Retinal pigment epithelial cell (primary cell): ENCODE measurements around the gene EXOC6.

Source experiments
- DNase-seq: peaks from one replicate; pipeline ENCODE4 v3.0.0-alpha.2; 2010; ENCODE audit warnings: low read depth
- H3K4me3 ChIP-seq: 2 replicates; pipeline ENCODE4 v1.5.1; 2011; ENCODE audit warnings: mild to moderate bottlenecking, low read length, control low read depth, moderate library complexity
- TF ChIP-seq, protein P1 (sequence below): conservative IDR thresholded peaks from 2 replicates; pipeline ENCODE4 v1.5.1; 2011; ENCODE audit warnings: low read depth, low read length, control low read depth, inconsistent platforms

The EXOC6 gene

DNA sequence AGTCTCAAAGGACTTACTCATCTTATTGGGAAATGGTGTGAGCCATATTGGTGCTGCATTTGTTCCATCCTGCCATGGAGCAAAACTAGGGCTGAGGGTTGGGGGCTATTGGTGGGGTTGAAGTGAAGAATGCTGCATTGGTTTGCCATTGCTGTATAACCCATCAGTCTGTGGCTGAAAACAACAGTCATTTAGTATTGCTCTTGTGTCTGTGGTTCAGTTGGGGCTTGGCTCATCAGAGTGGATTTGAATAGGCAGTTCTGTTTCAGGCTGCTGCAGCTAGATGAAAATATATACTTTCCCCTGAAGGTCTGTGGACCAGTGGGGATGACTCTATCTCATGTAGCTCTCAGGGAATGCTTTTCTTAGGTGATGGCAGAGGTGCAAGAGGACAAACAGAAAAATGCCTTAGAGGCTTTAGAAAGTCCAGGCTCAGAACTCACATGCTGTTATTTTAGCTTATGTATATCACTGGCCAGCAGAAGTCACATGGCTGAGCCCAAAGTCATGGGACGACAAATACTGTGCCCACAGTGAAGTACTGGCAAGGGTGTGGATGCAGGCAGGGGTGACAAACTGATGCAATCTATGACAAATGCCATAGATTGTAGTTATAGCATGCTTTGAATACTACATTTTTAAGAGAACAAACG is 15.2 kb upstream of the EXOC6 start:
- H3K4me3 ChIP-seq, result no peak overlapping the region
- TF ChIP-seq, protein P1, sequence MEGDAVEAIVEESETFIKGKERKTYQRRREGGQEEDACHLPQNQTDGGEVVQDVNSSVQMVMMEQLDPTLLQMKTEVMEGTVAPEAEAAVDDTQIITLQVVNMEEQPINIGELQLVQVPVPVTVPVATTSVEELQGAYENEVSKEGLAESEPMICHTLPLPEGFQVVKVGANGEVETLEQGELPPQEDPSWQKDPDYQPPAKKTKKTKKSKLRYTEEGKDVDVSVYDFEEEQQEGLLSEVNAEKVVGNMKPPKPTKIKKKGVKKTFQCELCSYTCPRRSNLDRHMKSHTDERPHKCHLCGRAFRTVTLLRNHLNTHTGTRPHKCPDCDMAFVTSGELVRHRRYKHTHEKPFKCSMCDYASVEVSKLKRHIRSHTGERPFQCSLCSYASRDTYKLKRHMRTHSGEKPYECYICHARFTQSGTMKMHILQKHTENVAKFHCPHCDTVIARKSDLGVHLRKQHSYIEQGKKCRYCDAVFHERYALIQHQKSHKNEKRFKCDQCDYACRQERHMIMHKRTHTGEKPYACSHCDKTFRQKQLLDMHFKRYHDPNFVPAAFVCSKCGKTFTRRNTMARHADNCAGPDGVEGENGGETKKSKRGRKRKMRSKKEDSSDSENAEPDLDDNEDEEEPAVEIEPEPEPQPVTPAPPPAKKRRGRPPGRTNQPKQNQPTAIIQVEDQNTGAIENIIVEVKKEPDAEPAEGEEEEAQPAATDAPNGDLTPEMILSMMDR, result no peak
- DNase-seq, result no peak

DNA sequence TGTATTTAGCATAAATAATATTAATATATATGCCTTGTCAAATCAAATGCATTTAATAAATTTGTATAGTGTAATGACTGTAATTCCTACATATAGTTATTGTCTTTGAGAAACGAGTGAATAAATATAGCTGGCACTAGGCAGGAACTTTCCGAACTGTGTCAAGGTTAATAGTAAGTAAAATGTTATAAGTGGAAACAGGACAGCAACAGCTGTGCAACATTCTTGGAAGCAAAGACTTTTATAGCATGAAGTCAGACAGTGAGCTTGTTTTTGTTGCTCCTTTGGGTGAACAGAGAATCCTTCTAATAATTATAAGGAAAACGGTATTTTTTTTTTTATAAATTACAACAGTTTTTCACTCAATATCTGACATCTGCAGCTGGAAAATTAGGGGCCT is 14.0 kb upstream of the EXOC6 start:
- no peak overlapping the region for H3K4me3 ChIP-seq
- no peak for DNase-seq
- TF ChIP-seq, protein P1, result no peak

DNA sequence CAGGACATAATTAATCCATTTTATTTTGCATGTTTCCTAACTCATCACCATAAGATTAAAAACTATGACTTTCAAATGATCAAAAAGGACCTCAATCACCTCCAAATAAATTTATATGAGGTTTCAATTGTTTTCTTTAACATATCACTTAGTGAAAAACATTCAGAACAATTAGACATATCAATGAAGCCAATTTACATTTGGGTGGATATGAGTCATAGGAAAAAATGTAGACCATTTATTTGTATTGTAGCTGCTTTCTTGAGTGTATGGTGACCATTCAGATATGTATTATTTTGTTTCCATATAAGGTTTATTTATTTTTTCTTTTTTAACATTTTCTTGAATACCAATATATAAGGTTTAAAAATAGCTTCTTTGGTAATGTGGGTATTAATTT is 13.3 kb upstream of the EXOC6 start:
- TF ChIP-seq, protein P1, result no peak
- no peak for DNase-seq

DNA sequence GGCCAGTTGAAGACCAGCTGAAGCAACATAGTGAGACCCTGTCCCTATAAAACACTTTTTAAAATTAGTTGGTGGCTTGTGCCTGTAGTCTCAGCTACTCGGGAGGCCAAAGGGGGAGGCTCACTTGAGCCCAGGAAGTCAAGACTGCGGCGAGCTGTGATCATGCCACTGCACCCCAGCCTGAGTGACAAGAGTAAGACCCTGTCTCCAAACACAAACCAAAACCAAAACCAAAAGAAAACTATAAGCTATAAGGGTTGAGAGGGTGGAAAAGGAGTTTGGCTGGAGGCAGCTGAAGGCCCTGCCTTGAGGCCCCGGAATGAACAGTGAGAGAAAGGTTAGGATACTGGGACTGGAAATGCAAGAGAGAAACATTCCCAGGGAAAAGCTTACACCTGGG is 10.9 kb upstream of the EXOC6 start:
- no peak overlapping the region for H3K4me3 ChIP-seq
- no peak for DNase-seq
- TF ChIP-seq, protein P1, result no peak

More for the DNA sequence above, 13.3 kb upstream of the EXOC6 start:
- no peak overlapping the region for H3K4me3 ChIP-seq

DNA sequence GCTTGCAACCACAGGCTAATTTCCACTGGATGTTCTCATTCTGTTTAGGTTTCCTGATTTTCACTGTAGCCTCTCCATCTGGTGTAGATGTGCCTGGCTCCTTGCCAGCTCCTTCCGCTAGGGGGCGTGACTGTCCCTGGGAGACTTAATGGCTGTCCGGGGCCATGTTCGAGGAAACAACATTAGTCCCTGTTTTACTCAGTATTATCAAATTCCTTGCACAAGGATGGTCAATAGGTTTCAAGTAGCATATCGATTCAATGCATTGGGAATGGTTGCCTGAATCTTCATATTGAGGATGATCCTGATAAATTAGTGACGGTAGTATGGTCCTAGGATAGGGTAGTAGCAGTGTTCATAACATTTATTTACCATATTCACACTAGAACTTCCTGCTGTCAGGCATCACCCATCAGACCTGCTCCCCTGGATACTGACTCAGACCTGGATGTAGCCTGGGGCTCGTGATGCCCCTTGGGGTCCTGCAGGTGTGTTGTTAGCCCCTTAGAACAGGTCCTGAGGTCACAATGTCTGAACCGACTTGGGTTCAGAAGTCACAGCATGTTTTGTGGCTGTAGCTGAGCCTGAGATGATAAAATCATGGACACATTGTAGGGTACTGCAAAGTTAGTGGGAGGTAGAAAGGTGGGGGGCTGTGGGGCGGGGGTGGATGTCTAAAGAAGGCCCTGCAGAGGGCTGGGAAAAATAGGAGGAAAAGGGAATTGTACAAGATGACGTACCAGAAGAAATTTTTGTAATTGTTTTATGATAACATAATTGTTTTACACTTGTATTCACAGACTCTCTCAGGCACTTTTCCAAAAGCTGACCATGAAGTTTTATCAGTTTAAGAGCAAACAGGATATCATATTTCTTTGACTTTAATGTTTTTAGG is 8.9 kb upstream of the EXOC6 start:
- TF ChIP-seq, protein P1, result peak; percentile 44
- H3K4me3 ChIP-seq, result no peak overlapping the region
- no peak for DNase-seq

DNA sequence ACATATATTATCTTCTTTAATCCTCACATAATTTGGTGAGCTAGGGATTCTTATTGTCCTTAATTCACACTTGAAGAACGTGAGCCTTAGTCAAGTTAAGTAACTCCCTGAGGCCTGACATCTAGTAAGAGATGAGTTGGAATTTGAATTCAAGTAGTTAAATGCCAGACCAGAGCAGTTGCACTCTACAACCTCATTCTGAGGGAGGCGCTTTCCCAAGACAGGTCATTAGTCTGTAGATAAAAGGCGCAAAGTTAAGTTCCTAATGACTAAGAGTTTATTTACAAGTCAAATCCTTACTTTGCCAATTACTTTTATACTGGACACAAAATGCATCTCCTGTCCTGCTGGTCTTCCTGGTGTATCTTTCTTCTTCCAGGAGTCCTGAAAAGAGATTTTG is 3.6 kb upstream of the EXOC6 start:
- TF ChIP-seq, protein P1, result no peak
- DNase-seq, result no peak

More for the DNA sequence above, 3.6 kb upstream of the EXOC6 start:
- H3K4me3 ChIP-seq, result no peak overlapping the region
